Body of pancreas (tissue), 4 donors: ENCODE results near the gene EME2.

Experiments
- POLR2A ChIP-seq, 3 donors: fragments of 450-650 bp; IDR thresholded peaks; one replicate each; pipeline ENCODE4 v1.6.1; 2016; ENCODE audit warnings: antibody characterized with exemption in 3 of 3, mild to moderate bottlenecking in 2 of 3
- TF ChIP-seq, protein P1 (sequence below), 7 experiments: fragments of 450-650 bp in 4 of 7; fragments of 200-600 bp in 3 of 7; sonication (generic) in 3 of 7; IDR thresholded peaks; one replicate each; pipeline ENCODE4 v1.5.1; 2016 to 2019; ENCODE audit warnings: antibody characterized with exemption in 7 of 7

DNA sequence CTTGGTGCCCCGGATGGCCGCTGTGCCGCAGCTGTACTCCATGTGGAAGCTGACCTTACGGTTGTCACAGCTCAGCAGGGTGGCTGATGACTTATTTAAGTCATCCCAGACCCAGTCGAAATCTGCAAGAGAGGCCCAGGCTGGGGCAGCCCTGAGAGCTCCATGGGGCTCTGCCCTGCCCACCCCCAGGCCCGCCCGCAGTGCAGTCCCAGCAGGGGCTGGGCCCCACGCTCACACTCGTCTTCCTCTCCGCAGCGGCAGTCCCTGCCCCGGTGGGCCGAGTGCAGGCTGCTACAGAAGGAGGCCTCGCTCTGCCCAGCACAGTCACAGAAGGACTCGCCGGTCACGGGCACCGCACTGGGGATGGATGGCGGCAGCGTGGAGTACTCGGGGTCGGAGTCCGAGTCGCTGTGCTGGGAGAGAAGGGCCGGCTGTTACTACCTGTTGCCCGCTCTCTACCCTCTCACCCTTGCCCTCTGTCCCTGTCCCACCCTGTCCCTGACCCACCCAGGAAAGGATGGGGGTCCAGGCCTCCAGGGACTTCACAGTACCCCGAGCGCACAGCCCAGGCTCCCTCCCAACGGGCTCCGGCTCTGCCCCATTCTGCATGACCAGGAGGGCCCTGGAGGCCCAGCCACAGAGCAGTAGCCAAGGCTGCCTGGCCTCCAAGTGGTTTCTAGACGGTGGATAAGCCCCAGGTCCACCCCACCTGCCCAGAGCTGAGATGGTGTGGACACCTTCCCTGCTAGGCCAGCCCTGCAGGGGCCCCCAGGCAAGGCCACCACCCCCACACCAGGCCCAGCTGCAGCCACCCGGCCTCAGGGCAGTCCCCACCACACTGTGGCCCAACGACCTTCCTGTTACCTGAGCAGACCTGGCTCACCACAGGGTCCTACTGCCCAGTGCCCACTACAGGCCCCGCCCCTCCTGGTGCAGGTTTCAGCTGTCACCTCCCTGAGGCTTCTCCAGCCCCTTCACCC lies 5.9 kb downstream of the EME2 start:
- TF ChIP-seq, protein P1, sequence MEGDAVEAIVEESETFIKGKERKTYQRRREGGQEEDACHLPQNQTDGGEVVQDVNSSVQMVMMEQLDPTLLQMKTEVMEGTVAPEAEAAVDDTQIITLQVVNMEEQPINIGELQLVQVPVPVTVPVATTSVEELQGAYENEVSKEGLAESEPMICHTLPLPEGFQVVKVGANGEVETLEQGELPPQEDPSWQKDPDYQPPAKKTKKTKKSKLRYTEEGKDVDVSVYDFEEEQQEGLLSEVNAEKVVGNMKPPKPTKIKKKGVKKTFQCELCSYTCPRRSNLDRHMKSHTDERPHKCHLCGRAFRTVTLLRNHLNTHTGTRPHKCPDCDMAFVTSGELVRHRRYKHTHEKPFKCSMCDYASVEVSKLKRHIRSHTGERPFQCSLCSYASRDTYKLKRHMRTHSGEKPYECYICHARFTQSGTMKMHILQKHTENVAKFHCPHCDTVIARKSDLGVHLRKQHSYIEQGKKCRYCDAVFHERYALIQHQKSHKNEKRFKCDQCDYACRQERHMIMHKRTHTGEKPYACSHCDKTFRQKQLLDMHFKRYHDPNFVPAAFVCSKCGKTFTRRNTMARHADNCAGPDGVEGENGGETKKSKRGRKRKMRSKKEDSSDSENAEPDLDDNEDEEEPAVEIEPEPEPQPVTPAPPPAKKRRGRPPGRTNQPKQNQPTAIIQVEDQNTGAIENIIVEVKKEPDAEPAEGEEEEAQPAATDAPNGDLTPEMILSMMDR (IDR thresholded peaks at IDR 0.05), result no peak
- TF ChIP-seq POLR2A (IDR thresholded peaks at IDR 0.05), result no peak
